ENCODE data around the gene MRPL33. TPM values are rescaled to one million over a fixed set of nuclear protein-coding genes. Genes with fewer than 3 reads are reported as not detected.

Gene MRPL33
- total and polyA plus RNA-seq, 4 donors = 59.9 to 174 (median 123) TPM

DNA sequence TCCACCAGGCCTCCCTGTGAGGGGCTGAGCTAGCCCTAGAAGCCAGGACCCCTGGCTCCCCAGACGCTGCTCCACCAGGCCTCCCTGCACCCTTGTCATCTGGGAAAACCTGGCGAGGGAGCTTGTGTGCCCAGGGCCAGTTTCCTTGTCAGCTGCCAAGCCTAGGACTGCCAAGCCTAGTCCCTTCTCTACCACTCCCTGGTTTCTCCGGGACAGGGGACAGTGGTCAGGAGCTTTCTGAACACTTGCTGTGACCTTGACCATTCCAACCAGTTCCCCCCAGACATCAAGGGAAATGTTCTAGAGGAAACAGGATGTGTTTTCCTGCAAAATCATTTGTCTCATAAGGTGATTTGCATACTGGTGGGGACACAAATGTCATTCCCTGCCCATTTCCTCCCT lies 41.3 kb upstream of the MRPL33 start:
- Histone ChIP-seq H3K36me3 (ENCODE audit: control insufficient read depth in 4 of 4, insufficient read depth in 4 of 4, low read length in 4 of 4) (no peaks in the 10 kb centered on the region), H3K9me3 (ENCODE audit: control insufficient read depth in 4 of 4, insufficient read depth in 3 of 4, low read length in 3 of 4) (no peaks in the 10 kb centered on the region), H3K4me3 (no peak overlapping the region), H3K27ac (ENCODE audit: low read depth in 1 of 2, low read length in 1 of 2) (peak overlapping the region in 1 of 2 donors; percentile 81), H3K27me3 (ENCODE audit: control insufficient read depth in 3 of 3, insufficient read depth in 3 of 3, low read length in 2 of 3) (no peaks in the 10 kb centered on the region), H3K9ac (ENCODE audit: insufficient read depth in 1 of 2, low read length in 2 of 2) (no peak overlapping the region), H3K4me1 (ENCODE audit: control insufficient read depth in 5 of 5, insufficient read depth in 5 of 5, low read length in 5 of 5) (peaks cover 0 to 25% (median 6%) of the 10 kb centered on the region in 5 donors)
- DNase-seq (no peak), ATAC-seq (ENCODE audit: insufficient read depth, low FRiP score) (no peak)
- no peak for TF ChIP-seq CTCF (IDR thresholded peaks at IDR 0.05; ENCODE audit: control extremely low read depth, extremely low read depth)
- 72 to 82% methylated on average over 3 of the region's 3 CpGs for WGBS, 2 donors

GRCh38 chr2:27730980-27731691 lies 40.4 kb upstream of the MRPL33 start:
- Histone ChIP-seq H3K9ac (ENCODE audit: insufficient read depth in 1 of 2, low read length in 2 of 2) (peak overlapping the region in 1 of 2 donors; percentile 33), H3K4me3 (no peak overlapping the region), H3K36me3 (ENCODE audit: control insufficient read depth in 4 of 4, insufficient read depth in 4 of 4, low read length in 4 of 4) (no peaks in the 10 kb centered on the region), H3K27ac (ENCODE audit: low read depth in 1 of 2, low read length in 1 of 2) (peak overlapping the region; percentile 22 to 53), H3K27me3 (ENCODE audit: control insufficient read depth in 3 of 3, insufficient read depth in 3 of 3, low read length in 2 of 3) (no peaks in the 10 kb centered on the region), H3K9me3 (ENCODE audit: control insufficient read depth in 4 of 4, insufficient read depth in 3 of 4, low read length in 3 of 4) (no peaks in the 10 kb centered on the region), H3K4me1 (ENCODE audit: control insufficient read depth in 5 of 5, insufficient read depth in 5 of 5, low read length in 5 of 5) (peaks cover 0 to 33% (median 10%) of the 10 kb centered on the region in 5 donors)
- no peak for ATAC-seq (ENCODE audit: insufficient read depth, low FRiP score)
- 58 to 82% methylated on average over 4 of the region's 4 CpGs for WGBS, 2 donors
- TF ChIP-seq CTCF (IDR thresholded peaks at IDR 0.05; ENCODE audit: control extremely low read depth, extremely low read depth) = no peak
- DNase-seq = no peak

GRCh38 chr2:27734305-27734704 lies 37.2 kb upstream of the MRPL33 start:
- no peaks in the 10 kb centered on the region for H3K27me3 ChIP-seq (ENCODE audit: control insufficient read depth in 3 of 3, insufficient read depth in 3 of 3, low read length in 2 of 3)
- ATAC-seq (ENCODE audit: insufficient read depth, low FRiP score) = no peak
- H3K36me3 ChIP-seq (ENCODE audit: control insufficient read depth in 4 of 4, insufficient read depth in 4 of 4, low read length in 4 of 4) = no peaks in the 10 kb centered on the region
- no peak for TF ChIP-seq CTCF (IDR thresholded peaks at IDR 0.05; ENCODE audit: control extremely low read depth, extremely low read depth)
- H3K9me3 ChIP-seq (ENCODE audit: control insufficient read depth in 4 of 4, insufficient read depth in 3 of 4, low read length in 3 of 4) = no peaks in the 10 kb centered on the region
- 92 to 93% methylated on average over 1 of the region's 1 CpG for WGBS, 2 donors
- H3K27ac ChIP-seq (ENCODE audit: low read depth in 1 of 2, low read length in 1 of 2) = peak overlapping the region in 1 of 2 donors; percentile 94
- H3K4me3 ChIP-seq = no peak overlapping the region
- no peak for DNase-seq
- H3K4me1 ChIP-seq (ENCODE audit: control insufficient read depth in 5 of 5, insufficient read depth in 5 of 5, low read length in 5 of 5) = peaks cover 0 to 34% (median 13%) of the 10 kb centered on the region in 5 donors
- H3K9ac ChIP-seq (ENCODE audit: insufficient read depth in 1 of 2, low read length in 2 of 2) = no peak overlapping the region
